ENCODE results near the gene CASQ2. TPM values are rescaled to one million over a fixed set of nuclear protein-coding genes. Genes with fewer than 3 reads are reported as not detected.
A peak's percentile ranks its signal among the peaks of the same experiment; 100 is the strongest.

CASQ2 gene
- total and polyA plus RNA-seq, 2 experiments from 2014 or later = not detected

- Histone ChIP-seq H3K4me2 (no peak overlapping the region), H2AFZ (no peak overlapping the region), H3K9me2 (replicated peaks; ENCODE audit: insufficient read depth) (no peaks in the 10 kb centered on the region), H3K9me3 (ENCODE audit: low read depth) (no peaks in the 10 kb centered on the region), H3K27ac (peak overlapping the region; percentile 81), H3K4me3 (no peak overlapping the region), H3K79me2 (no peaks in the 10 kb centered on the region), H3K27me3 (no peaks in the 10 kb centered on the region), H3K36me3 (replicated peaks; ENCODE audit: insufficient read depth, low read depth) (no peaks in the 10 kb centered on the region), H3K4me1 (ENCODE audit: insufficient read depth) (peaks cover 21% of the 10 kb centered on the region), H4K20me1 (ENCODE audit: insufficient read depth, poor library complexity, severe bottlenecking) (no peaks in the 10 kb centered on the region)
- no peak for DNase-seq (ENCODE audit: low spot score)
- no peak for TF ChIP-seq CTCF (IDR thresholded peaks at IDR 0.05; ENCODE audit: poor library complexity)
- TF ChIP-seq EZH2 (IDR thresholded peaks at IDR 0.05; ENCODE audit: borderline replicate concordance) = no peak
- no peak for TF ChIP-seq EZH2phosphoT487 (IDR thresholded peaks at IDR 0.05; ENCODE audit: low read depth, severe bottlenecking, unreplicated experiment)
- whole genome bisulfite sequencing (ENCODE audit: low lambda C conversion rate, missing lambda C conversion rate) = 63% methylated on average over 2 of the region's 2 CpGs
Measured at GRCh38 chr1:115725600-115725999, 42.9 kb downstream of the CASQ2 start.

GRCh38 chr1:115723756-115724155, 44.8 kb downstream of the CASQ2 start:
- no peaks in the 10 kb centered on the region for H3K27me3 ChIP-seq
- H3K27ac ChIP-seq = no peak overlapping the region
- WGBS (ENCODE audit: low lambda C conversion rate, missing lambda C conversion rate) = 54% methylated on average over 5 of the region's 5 CpGs
- H2AFZ ChIP-seq = no peak overlapping the region
- H3K4me2 ChIP-seq = no peak overlapping the region
- no peaks in the 10 kb centered on the region for H3K9me3 ChIP-seq (ENCODE audit: low read depth)
- no peaks in the 10 kb centered on the region for H3K36me3 ChIP-seq (replicated peaks; ENCODE audit: insufficient read depth, low read depth)
- peaks cover 21% of the 10 kb centered on the region for H3K4me1 ChIP-seq (ENCODE audit: insufficient read depth)
- H4K20me1 ChIP-seq (ENCODE audit: insufficient read depth, poor library complexity, severe bottlenecking) = no peaks in the 10 kb centered on the region
- H3K4me3 ChIP-seq = no peak overlapping the region
- no peak for DNase-seq (ENCODE audit: low spot score)
- H3K9me2 ChIP-seq (replicated peaks; ENCODE audit: insufficient read depth) = no peaks in the 10 kb centered on the region
- no peaks in the 10 kb centered on the region for H3K79me2 ChIP-seq
- TF ChIP-seq EZH2phosphoT487 (IDR thresholded peaks at IDR 0.05; ENCODE audit: low read depth, severe bottlenecking, unreplicated experiment) = no peak
- no peak for TF ChIP-seq CTCF (IDR thresholded peaks at IDR 0.05; ENCODE audit: poor library complexity)
- no peak for TF ChIP-seq EZH2 (IDR thresholded peaks at IDR 0.05; ENCODE audit: borderline replicate concordance)

- no peak overlapping the region for H3K27ac ChIP-seq
- H3K4me1 ChIP-seq (ENCODE audit: insufficient read depth) = peaks cover 16% of the 10 kb centered on the region
- H3K79me2 ChIP-seq = no peaks in the 10 kb centered on the region
- H4K20me1 ChIP-seq (ENCODE audit: insufficient read depth, poor library complexity, severe bottlenecking) = no peaks in the 10 kb centered on the region
- H2AFZ ChIP-seq = no peak overlapping the region
- TF ChIP-seq EZH2phosphoT487 (IDR thresholded peaks at IDR 0.05; ENCODE audit: low read depth, severe bottlenecking, unreplicated experiment) (no peak), EZH2 (IDR thresholded peaks at IDR 0.05; ENCODE audit: borderline replicate concordance) (no peak), CTCF (IDR thresholded peaks at IDR 0.05; ENCODE audit: poor library complexity) (no peak)
- 94% methylated on average over 1 of the region's 1 CpG for WGBS (ENCODE audit: low lambda C conversion rate, missing lambda C conversion rate)
- H3K9me2 ChIP-seq (replicated peaks; ENCODE audit: insufficient read depth) = no peaks in the 10 kb centered on the region
- no peaks in the 10 kb centered on the region for H3K36me3 ChIP-seq (replicated peaks; ENCODE audit: insufficient read depth, low read depth)
- H3K9me3 ChIP-seq (ENCODE audit: low read depth) = no peaks in the 10 kb centered on the region
- DNase-seq (ENCODE audit: low spot score) = no peak
- no peaks in the 10 kb centered on the region for H3K27me3 ChIP-seq
- H3K4me2 ChIP-seq = no peak overlapping the region
- no peak overlapping the region for H3K4me3 ChIP-seq
Measured at GRCh38 chr1:115722221-115722620, 46.3 kb downstream of the CASQ2 start.

GRCh38 chr1:115719285-115719684, 49.2 kb downstream of the CASQ2 start:
- no peak for DNase-seq (ENCODE audit: low spot score)
- Histone ChIP-seq H4K20me1 (ENCODE audit: insufficient read depth, poor library complexity, severe bottlenecking) (no peaks in the 10 kb centered on the region), H2AFZ (no peak overlapping the region), H3K27ac (no peak overlapping the region), H3K36me3 (replicated peaks; ENCODE audit: insufficient read depth, low read depth) (no peaks in the 10 kb centered on the region), H3K4me1 (ENCODE audit: insufficient read depth) (peaks cover under 1% of the 10 kb centered on the region), H3K9me3 (ENCODE audit: low read depth) (no peaks in the 10 kb centered on the region), H3K4me3 (no peak overlapping the region), H3K9me2 (replicated peaks; ENCODE audit: insufficient read depth) (no peaks in the 10 kb centered on the region), H3K4me2 (no peak overlapping the region), H3K27me3 (no peaks in the 10 kb centered on the region), H3K79me2 (no peaks in the 10 kb centered on the region)
- no peak for TF ChIP-seq EZH2phosphoT487 (IDR thresholded peaks at IDR 0.05; ENCODE audit: low read depth, severe bottlenecking, unreplicated experiment)
- no peak for TF ChIP-seq CTCF (IDR thresholded peaks at IDR 0.05; ENCODE audit: poor library complexity)
- no peak for TF ChIP-seq EZH2 (IDR thresholded peaks at IDR 0.05; ENCODE audit: borderline replicate concordance)
- 95% methylated on average over 7 of the region's 7 CpGs for WGBS (ENCODE audit: low lambda C conversion rate, missing lambda C conversion rate)

All from hepatocyte (in vitro differentiated cells).